GM15510 (cell line): ENCODE data around the gene MARVELD1.
A peak's percentile ranks its signal among the peaks of the same experiment; 100 is the strongest.

ENCODE experiments used
- POLR2A ChIP-seq: IDR thresholded peaks from 3 replicates; pipeline ENCODE4 v1.6.1; 2011; ENCODE audit warnings: borderline replicate concordance; ENCODE audit not compliant: insufficient read length; ENCODE audit errors: extremely low read depth

Gene MARVELD1

GRCh38 chr10:97686301-97686961 lies 27.1 kb upstream of the MARVELD1 start:
- TF ChIP-seq POLR2A, result no peak

GRCh38 chr10:97686962-97687784 lies 26.4 kb upstream of the MARVELD1 start, which contains the start of gene AVPI1:
Gene AVPI1 (minus strand): TSS chr10:97687241. CDS start chr10:97679905, 7,336 bp downstream.
- TF ChIP-seq POLR2A, result peak; percentile 53

GRCh38 chr10:97687785-97688781 lies 25.4 kb upstream of the MARVELD1 start:
- TF ChIP-seq POLR2A, result no peak

- no peak for TF ChIP-seq POLR2A
Measured at GRCh38 chr10:97689559-97690020, 23.9 kb upstream of the MARVELD1 start.

- no peak for TF ChIP-seq POLR2A
Measured at GRCh38 chr10:97690133-97690532, 23.4 kb upstream of the MARVELD1 start.

GRCh38 chr10:97701438-97702069 lies 12.0 kb upstream of the MARVELD1 start:
- no peak for TF ChIP-seq POLR2A

- TF ChIP-seq POLR2A, result no peak
Measured at GRCh38 chr10:97703398-97704067, 10.0 kb upstream of the MARVELD1 start.

- no peak for TF ChIP-seq POLR2A
Measured at GRCh38 chr10:97704341-97704740, 9.2 kb upstream of the MARVELD1 start.

- no peak for TF ChIP-seq POLR2A
Measured at GRCh38 chr10:97705006-97705670, 8.4 kb upstream of the MARVELD1 start.

- no peak for TF ChIP-seq POLR2A
Measured at GRCh38 chr10:97707134-97707861, 6.2 kb upstream of the MARVELD1 start.

- TF ChIP-seq POLR2A, result no peak
Measured at GRCh38 chr10:97708167-97708566, 5.4 kb upstream of the MARVELD1 start.

GRCh38 chr10:97708976-97709946 lies 4.3 kb upstream of the MARVELD1 start:
- TF ChIP-seq POLR2A, result no peak
